Activated T-cell treated with anti-CD3 and anti-CD28 coated beads for 48 hours (primary cell): ENCODE data around the gene MEF2C.
A peak's percentile ranks its signal among the peaks of the same experiment; 100 is the strongest.

Experiments
- DNase-seq: peaks from one replicate; pipeline ENCODE4 v3.0.0-alpha.2; 2020; ENCODE audit warnings: low read depth

The MEF2C gene

DNA sequence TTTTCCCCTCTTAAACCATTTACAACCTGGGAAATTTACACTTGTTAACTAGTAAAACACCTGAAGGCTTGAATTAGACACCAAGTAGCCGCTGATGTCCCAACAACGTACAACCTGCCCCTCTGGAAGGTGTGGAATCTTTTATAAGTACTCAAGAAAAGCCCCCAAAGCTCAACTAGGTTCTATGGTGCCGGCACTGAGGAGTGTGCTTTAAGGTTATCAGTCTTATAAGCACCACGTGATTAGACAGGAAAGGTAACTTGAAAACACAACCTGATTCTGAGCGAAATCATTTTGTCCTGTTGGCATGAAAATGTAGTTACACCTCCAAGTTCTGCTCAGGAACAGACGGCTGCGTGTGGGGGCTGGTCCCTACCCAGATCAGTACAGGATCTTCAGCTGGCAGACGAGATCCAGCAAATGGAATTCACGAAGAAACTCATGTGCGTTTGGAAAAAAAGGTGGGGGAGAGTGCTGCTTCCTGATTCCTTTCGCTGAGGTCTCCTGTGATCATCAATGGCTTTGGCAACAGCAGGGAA, 195.5 kb downstream of the MEF2C start:
- no peak for DNase-seq

DNA sequence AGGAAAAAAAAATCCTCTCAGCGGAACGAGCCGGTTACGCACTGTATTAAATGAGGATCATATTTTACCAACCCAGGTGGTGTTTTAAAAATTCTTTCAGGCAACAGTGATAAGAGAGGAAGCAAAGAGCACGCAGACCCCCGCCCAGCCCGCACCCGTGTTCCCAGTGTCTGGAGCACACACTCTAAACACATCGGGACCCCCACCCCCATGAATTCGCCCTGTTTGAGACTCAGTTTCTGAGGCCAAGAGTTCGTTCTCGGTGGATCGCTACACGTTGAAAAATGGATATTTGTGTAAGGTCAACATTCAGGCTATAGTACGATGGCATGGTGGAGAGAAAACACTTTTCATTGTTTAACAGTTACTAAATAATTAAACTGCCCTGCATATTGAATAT, 196.3 kb downstream of the MEF2C start:
- DNase-seq = no peak

DNA sequence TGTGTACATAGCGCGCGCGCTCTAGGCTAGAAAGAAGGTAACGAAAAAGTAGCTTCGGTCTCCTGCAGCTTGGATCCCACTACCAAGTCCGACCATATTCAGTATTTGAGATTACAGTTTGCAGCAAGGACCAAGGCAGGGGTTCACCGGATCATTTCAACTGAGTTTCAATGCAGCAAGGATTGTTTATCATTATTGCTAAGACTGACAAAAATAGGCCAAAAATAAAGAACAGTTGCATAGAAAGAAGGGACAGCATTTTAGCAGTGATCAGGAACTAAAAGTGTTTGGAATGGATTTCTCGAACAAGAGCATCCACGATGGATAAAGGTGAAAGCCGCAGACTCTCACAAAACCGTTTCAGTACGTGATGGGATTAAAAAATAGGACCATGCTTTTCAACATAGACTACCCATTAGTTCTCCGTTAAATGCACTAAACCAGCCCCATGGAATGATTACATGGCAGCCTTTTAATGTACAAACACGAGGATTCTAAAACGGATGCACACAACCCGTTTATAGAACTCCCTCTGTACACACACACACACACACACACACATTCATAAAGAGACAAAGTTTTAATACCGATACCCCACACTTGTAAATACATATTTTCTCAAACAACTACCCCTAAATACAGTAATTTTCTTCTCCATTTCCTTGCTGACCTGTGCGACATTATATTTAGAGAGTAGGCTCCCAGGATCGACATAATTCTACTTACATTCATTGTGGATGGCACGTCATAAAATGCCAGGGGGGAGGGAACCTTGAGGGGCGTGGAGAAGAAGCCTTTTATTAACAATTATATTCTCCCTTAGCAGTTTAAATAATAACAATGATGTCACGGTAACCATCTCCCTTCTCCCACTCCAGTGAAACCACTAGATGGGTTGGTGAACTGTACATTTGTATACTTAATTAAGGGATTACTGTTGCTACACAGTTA, 197.1 kb downstream of the MEF2C start:
- DNase-seq = no peak

- no peak for DNase-seq
Observed at GRCh38 chr5:88683506-88684135, 199.4 kb downstream of the MEF2C start.

DNA sequence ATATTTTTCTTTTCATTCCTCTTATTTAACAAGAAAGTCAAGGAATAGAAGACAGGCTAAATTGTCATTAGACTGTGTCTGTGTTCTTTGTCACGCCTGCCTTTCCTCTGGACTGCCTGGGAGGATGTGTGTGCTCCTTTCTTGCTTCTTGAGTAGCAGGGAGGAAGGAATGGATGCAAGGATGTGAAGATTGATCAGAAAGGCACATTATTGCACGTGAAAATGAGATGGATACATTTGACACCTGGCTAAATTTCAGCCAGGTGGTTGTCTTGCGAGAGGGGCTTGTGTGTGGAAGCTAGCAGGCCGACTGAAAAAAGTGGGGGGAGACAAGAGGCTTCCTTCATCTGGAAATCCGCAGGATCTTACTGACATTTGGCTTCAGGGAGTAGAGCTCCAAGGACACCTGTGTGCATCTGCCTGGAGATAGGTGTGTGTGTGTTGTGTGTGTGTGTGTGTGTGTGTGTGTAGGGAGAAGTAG, 200.1 kb downstream of the MEF2C start:
- no peak for DNase-seq

- DNase-seq = no peak
Observed at GRCh38 chr5:88682131-88682530, 200.9 kb downstream of the MEF2C start.

- DNase-seq = no peak
Observed at GRCh38 chr5:88681211-88681803, 201.7 kb downstream of the MEF2C start.

DNA sequence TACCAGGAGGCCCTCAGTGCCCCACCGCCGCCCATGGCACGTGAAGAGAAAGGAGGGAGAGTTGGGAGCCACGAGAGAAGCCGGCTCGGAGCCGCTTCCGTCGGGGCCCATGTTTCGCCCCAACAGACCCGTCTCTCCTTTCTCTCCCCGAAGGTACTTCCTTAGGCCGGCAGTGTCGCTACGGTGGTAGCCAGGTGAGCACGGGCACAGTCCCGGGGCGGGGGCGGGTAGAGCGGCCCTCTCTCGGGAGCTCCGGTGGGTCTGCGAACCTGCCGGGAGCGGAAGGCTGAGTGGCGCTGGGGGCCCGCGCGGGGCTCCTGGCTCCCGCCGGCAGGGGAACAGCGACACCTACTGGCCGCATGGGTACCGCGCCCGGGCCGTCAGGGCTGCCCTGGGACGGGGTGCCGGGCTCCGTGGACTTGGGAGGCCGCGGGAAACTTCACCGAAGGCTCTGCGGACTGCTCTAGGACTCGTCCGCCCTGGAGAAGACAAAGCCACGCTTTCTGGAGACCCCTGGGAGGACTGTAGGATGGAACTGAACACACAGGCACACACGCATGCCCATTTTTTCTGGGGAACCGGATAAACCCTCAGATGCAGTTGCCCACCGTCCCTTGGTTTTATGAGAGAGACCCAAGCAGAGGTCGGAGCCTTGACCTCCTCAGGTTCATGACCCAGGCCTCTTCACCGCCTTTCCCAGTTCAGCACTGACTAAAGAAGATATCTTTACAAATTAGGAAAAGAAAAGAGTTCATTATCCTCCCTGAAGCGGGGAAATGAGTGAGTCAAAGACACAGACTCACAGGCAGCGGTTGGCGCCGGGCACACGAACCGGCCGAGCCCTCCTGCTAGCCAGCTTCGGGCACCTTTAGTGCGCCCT, 202.5 kb downstream of the MEF2C start:
- peak; percentile 79 for DNase-seq

- DNase-seq = no peak
Observed at GRCh38 chr5:88679638-88680037, 203.3 kb downstream of the MEF2C start.

GRCh38 chr5:88678770-88679381, 204.1 kb downstream of the MEF2C start:
- no peak for DNase-seq

- no peak for DNase-seq
Observed at GRCh38 chr5:88677943-88678769, 204.8 kb downstream of the MEF2C start.

GRCh38 chr5:88677376-88677895, 205.5 kb downstream of the MEF2C start:
- DNase-seq = no peak

DNA sequence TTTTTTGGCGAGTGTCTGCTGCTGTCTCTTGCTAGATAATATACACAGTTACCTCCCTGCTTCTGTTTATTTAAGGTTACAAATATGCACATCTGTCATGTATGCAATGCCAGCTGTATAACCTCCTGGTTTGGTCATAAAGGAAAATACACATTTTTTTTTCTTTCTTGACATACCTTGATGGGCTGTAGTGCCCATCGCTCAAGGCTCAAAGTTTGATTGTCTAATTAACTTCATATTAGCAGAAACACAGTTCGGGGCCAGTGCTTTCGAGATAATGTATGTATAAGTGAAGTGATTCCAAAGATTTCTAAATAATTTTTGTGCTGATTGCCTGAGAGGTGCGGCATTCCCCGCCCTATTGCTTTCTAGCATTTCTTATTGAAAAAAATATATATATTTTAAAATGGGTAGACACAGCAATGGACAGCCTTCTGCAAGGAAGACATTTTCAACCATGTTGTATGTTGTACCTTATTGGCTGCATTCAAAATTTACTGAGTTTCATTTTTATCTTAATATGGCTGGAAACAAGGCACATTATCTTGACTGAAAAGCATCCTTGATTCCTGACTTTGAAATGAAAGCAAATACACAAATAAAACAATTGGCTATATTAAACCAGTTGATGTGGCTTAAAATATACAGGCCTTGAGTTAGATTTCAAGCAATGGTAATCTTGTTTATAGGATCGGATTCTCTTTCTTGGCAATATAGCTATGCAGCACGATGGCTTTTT, 206.2 kb downstream of the MEF2C start:
- DNase-seq = no peak

DNA sequence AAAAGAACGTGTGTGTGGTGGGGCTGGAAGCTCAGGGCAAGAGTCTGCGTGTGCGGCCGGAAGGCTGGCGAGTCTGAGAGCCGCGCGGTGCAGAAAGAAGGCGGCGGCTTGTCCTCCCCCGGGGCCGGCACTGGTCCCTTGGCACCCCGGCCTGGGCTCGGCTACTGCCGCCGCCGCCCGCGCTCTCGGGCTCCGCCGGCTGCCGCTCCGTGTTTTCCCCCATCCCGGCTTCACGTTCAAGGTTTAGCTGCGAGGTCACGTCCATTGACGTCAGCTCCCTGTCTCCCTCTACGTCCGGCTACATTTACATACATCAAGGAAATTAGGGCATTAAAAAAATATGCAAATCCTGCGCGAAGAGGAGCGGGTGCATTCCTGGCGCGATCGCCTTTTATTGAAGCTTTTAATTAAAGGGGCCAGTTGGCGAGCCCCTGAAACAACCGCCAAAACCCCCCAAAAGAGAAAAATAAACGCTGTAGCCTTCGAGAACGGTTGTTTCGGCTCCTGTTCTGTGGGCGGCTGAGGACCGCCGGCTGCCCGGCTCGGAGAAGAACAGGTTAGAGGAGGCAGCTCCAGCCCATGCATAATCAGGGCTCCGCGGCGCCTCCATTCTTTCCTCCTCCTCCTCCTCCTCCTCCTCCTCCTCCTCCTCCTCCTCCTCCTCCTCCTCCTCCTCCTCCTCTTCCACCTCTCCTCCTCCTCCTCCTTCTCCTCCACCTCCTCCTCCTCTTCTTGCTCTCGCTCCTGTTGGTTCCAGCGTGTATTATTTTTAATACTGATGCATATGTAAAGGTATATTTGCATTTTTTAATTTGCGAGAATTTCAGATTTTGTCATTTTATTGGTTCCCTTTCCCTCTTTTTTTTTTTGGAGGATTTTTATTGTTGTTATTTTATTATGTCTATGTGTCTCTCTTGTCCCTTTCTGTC, 207.0 kb downstream of the MEF2C start:
- no peak for DNase-seq

DNA sequence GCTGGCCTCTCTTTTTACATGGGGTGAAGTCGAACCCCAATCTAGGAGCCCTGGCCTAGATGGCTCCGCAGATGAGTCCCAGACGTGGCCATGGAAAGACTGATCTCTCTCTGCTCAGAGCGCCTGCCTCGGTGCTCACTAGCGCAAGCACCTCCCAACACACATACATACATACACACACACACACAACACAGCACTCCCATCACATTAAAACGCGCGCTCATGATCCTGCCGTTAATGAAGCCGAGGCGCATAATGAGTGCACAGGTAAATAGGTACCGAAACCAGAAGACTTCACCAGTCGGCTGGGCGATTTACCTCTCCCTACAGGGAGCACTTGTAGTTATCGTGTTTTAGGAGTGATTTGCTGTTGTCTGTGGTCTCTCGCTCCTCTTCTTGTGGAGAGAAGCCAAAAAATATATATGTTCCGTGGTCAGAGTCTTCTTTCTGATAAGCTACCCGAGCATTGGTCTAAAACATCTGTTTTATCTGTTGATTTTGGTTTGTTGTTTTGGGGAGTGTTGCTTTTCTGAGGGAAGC, 207.7 kb downstream of the MEF2C start:
- DNase-seq = no peak

- peak; percentile 48 for DNase-seq
Observed at GRCh38 chr5:88674356-88675167, 208.4 kb downstream of the MEF2C start.
